ENCODE measurements around the gene TLR2.

Gene TLR2

GRCh38 chr4:153684182-153684970 lies at the start of gene TLR2:
Gene TLR2, plus strand, starts transcription at chr4:153684280. Its CDS starts 18,628 bp downstream, at chr4:153702908.
- DNase-seq (ENCODE audit: low read depth), result peak; percentile 30

GRCh38 chr4:153634738-153635353 lies 49.2 kb upstream of the TLR2 start:
- no peak for DNase-seq (ENCODE audit: low read depth)

- no peak for DNase-seq (ENCODE audit: low read depth)
Observed at GRCh38 chr4:153635846-153636245, 48.2 kb upstream of the TLR2 start.

- no peak for DNase-seq (ENCODE audit: low read depth)
Observed at GRCh38 chr4:153637201-153637600, 46.9 kb upstream of the TLR2 start.

- no peak for DNase-seq (ENCODE audit: low read depth)
Observed at GRCh38 chr4:153638011-153638410, 46.1 kb upstream of the TLR2 start.

GRCh38 chr4:153638999-153639398 lies 45.1 kb upstream of the TLR2 start:
- no peak for DNase-seq (ENCODE audit: low read depth)

- no peak for DNase-seq (ENCODE audit: low read depth)
Observed at GRCh38 chr4:153639833-153640802, 44.0 kb upstream of the TLR2 start.

- DNase-seq (ENCODE audit: low read depth), result no peak
Observed at GRCh38 chr4:153641532-153641931, 42.5 kb upstream of the TLR2 start.

- DNase-seq (ENCODE audit: low read depth), result no peak
Observed at GRCh38 chr4:153643406-153644383, 40.4 kb upstream of the TLR2 start.

- DNase-seq (ENCODE audit: low read depth), result no peak
Observed at GRCh38 chr4:153645183-153645582, 38.9 kb upstream of the TLR2 start.

- DNase-seq (ENCODE audit: low read depth), result no peak
Observed at GRCh38 chr4:153646261-153646660, 37.8 kb upstream of the TLR2 start.

GRCh38 chr4:153646978-153647377 lies 37.1 kb upstream of the TLR2 start:
- no peak for DNase-seq (ENCODE audit: low read depth)

GRCh38 chr4:153647975-153648374 lies 36.1 kb upstream of the TLR2 start:
- no peak for DNase-seq (ENCODE audit: low read depth)

GRCh38 chr4:153649572-153649991 lies 34.5 kb upstream of the TLR2 start:
- DNase-seq (ENCODE audit: low read depth), result no peak

- no peak for DNase-seq (ENCODE audit: low read depth)
Observed at GRCh38 chr4:153651116-153651515, 33.0 kb upstream of the TLR2 start.

GRCh38 chr4:153651587-153651986 lies 32.5 kb upstream of the TLR2 start:
- no peak for DNase-seq (ENCODE audit: low read depth)

- no peak for DNase-seq (ENCODE audit: low read depth)
Observed at GRCh38 chr4:153652051-153652784, 31.9 kb upstream of the TLR2 start.

- no peak for DNase-seq (ENCODE audit: low read depth)
Observed at GRCh38 chr4:153655002-153655541, 29.0 kb upstream of the TLR2 start.

- DNase-seq (ENCODE audit: low read depth), result no peak
Observed at GRCh38 chr4:153655928-153656327, 28.2 kb upstream of the TLR2 start.

GRCh38 chr4:153661215-153661822 lies 22.8 kb upstream of the TLR2 start:
- no peak for DNase-seq (ENCODE audit: low read depth)
